Raji (cell line): ENCODE data around the gene KLRC1.
"Not testable (repeated sequence)": the region's sequence is repeated elsewhere in the genome, so short reads cannot be mapped to it uniquely, and the experiment has no call there.

Experiments used
- POLR2A ChIP-seq: IDR thresholded peaks from 2 replicates; pipeline ENCODE4 v1.6.1; 2011; ENCODE audit warnings: low read depth, low read length, control low read depth; ENCODE audit not compliant: insufficient read depth

KLRC1 gene

DNA sequence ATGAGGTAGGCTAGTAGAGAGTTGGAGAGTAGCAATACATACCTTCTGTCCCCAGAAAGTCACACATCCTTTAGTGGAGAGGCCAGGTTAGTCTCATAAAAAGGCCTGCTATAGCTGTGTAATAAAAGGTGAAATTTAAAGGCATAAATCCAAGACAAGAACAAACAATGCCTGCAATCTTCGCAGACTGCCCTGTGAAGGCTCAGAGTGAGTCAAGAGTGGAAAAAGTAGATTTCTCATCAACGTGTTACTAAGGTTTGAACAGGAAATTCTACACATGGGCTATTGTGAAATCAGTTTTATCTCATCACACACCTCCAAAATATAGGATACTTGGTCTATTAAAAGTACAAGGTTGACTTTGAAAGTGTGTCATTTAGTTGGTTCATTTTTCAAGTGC, at the start of gene KLRC1:
KLRC1 (minus strand) TSS at position 222 of the 400 bp plus-strand sequence. CDS start 2,221 bp downstream, outside the sequence.
- TF ChIP-seq POLR2A, result no peak

DNA sequence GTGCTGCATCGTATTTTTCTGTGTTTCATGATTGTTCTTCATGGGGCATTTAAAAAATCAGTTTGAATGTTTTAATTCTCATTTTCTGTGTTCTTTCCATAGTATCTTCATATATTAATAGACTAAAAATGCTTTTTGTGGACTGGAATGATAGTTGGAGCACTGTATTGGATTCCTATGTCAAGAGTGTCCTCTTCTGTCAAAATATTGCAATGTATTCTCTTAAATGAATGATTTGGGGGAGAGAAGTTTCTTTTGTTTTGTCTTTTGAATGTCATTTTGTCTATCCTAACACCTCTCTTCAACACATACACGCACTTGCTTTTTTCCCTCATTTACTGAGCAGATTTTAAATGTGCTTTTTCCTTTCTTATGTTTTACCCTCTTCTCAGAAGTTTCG, 47.9 kb upstream of the KLRC1 start:
- no peak for TF ChIP-seq POLR2A

DNA sequence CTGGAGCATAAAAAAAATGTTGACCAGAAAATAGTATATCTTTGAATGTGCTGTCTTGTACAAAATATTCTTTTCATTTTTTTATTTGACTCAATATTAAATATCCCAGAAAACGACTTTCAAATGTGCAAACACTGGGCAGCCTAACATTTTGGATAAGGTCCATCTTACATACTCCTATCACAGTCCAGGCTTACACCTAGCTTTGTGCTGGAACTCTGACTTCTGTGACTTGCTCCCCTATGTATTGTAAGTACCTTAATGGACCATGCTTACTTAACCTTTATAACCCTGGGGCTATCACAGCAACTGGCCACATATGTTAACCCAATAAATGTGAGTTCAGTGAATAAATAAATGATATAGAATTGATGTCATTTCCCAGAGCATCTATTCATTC, 44.9 kb upstream of the KLRC1 start:
- TF ChIP-seq POLR2A, result no peak

DNA sequence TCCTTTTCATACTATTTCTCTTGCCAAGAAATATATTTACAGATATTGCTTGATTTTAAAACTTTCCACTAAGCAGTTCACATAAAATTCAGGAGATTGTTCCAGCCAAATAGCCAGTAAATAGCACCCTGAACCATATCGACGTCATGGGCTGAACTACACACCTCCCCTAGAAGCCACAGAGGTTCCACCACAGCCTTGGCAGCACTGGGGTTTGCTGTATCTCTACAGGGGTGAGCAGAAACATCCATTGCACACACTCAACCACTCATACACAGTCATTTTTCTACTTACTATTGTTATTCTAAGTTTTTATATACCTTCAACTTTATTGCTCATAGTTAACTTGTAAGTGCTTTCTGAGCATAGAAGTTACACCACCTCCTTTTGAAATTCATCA, 44.4 kb upstream of the KLRC1 start:
- no peak for TF ChIP-seq POLR2A

DNA sequence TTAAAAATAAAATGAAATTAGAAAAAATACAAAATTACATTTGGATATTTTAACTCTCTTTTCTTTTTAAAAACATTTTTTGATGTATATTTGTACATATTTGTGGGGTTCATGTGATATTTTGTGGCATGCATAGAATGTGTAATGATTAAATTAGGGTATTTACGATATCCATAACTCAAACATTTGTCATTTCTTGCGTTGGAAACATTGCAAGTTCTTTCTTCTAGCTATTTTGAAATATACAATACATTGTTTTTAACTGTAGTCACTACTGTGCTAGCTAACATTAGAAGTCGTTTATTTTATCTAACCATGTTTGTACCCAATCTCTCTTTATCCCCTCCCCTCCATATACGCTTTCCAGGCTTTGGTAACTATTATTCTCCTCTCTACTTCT, 38.6 kb upstream of the KLRC1 start:
- no peak for TF ChIP-seq POLR2A

DNA sequence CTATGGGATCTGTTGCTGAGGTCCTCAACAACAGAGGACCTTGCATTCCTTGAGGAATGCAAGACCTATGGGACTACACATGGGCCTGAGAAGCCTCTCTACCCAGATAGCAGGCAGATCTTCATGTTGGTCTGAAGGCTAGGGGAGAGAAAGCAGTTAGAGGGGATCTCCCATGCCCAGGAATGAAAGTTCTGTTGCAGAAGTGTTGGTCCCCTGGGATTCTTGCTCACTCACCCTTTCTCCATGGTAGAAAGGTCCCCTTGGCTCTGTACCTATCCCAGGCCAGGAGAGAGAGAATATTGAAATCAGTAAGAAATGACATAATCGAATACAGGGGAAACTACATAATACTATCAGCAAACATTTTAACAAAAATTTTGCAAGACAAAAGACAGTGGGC, 16.5 kb upstream of the KLRC1 start:
- TF ChIP-seq POLR2A, result no peak

DNA sequence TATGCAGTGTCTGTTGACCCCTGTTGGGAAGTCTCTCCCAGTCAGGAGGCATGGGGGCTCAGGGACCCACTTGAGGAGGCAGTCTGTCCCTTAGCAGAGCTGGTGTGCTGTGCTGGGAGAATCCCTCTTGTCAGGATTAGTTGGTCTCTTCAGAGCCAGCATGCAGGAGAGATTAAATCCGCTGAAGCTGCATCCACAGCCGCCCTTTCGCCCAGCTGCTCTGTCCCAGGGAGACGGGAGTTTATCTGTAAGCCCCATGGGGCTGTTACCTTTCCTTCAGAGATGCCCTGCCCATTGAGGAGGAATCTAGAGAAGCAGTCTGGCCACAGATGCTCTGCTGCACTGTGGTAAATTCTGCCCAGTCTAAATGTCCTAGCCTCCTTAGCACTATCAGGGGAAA, 13.1 kb upstream of the KLRC1 start:
- no peak for TF ChIP-seq POLR2A

DNA sequence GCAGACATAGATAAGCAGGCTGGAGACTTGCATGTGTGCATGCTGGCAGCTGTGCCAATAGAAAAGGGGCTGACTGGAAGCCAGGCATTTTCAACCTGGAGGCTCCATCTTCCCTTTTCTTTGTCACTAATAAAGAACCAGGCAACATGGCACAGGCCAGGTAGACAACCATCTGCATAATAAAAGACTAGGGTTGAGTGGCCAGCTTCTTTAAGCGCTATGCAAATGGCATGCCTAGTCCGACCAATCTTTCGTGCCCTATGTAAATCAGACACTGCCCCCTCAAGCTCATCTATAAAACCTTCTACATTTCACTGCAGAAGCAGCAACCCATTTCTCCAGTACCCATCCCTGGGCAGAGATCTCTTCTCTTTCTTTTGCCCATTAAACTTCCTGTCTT, 4.6 kb upstream of the KLRC1 start:
- TF ChIP-seq POLR2A, result no peak

DNA sequence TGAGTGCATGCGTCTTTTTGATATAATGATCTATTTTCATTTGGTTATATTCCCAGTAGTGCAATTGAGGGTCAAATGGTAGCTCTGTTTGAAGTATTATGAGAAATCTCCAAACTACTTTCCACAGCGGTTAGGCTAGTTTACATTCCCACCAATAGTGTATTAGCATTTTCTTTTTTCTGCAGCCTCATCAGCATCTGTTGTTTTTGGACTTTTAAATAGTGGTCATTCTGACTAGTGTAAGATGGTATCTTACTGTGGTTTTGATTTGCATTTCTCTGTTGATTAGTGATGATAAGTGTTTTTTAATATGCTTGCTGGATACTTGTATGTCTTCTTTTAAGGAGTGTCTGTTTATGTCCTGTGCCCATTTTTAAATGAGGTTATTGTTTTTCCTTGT, 3.7 kb upstream of the KLRC1 start:
- no peak for TF ChIP-seq POLR2A

DNA sequence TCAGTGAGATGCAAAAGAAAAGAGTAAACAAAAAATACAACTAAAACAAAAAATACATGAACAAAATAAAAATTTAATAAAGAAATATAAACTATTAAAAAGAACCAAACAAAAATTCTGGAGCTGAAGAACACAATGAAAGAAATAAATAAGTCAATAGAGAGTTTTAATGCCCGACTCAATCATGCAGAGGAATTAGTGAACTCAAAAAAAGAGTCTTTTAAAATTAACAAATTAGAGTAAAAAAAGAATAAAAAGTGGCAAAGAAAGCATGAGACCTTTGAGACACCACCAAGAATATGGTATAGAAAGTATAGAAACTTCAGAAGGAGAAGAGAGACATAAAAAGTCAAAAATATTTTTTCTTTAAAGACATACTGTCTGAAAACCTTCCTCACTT, 2.6 kb upstream of the KLRC1 start:
- TF ChIP-seq POLR2A, result no peak

DNA sequence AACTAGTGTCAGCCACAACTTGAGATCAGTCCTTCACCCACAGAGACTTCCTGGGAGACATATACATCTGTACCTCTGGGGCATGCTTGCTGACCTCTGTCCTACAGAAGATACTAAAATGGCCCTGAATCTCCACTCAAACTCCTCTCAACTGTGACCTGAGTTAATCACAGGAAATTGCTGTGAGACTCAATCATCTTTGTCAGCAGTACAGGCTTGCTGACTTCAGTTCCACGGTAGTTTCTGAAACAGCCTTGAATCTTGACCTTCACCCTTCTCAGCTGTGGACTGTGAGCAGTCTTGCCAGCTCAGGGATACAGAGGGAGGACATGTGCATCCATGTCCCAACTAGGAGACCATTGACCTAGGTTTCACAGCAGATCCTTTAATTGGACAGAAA, 1.4 kb upstream of the KLRC1 start:
- no peak for TF ChIP-seq POLR2A

DNA sequence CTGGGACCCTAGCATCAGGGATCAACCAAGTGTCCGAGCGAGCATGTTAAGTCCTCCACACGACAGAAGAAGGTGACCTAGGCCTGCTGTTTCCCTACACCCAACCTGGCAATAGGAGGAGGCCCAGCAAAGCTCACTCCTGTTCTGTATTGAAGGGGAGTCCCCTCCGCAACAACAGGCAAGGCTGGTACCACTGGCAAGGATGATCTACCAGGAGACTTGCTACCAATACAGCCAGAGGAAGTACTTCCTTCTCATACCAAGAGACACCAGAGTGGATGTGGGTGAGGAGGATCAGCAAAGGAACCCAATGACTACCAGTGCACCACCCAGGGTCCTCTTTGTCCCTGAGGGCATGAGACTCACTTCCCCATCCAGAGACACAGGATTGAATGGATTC, 4.9 kb downstream of the KLRC1 start:
- TF ChIP-seq POLR2A, result no peak

DNA sequence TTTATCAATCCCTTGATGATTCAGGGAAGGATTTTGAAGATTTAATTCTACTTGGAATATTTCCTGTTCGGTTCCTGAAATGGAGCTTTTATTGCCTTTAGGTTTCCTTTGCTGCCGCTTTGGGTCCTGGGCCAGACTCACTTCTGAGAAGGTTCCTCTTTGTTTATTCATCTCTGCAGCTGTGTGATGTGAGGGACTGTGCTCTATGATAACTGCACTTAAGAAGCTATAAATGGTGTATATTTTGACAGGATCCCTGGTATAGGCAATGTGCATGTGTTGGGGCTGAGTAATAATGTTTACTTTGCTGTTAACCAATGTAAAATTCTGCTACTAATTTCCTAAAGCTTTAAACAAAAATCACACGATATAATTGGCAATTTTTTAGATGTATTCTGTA, 17.4 kb downstream of the KLRC1 start, which contains the start of gene KLRC2:
KLRC2 (minus strand) TSS at position 195 of the 400 bp plus-strand sequence; CDS start at position 171, 24 bp downstream.
- TF ChIP-seq POLR2A, result not testable (repeated sequence)

DNA sequence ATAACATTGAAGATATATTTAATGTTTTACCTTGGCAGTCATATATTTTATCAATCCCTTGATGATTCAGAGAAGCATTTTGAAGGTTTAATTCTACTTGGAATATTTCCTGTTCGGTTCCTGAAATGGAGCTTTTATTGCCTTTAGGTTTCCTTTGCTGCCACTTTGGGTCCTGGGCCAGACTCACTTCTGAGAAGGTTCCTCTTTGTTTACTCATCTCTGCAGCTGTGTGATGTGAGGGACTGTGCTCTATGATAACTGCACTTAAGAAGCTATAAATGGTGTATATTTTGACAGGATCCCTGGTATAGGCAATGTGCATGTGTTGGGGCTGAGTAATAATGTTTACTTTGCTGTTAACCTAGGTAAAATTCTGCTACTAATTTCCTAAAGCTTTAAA, 32.8 kb downstream of the KLRC1 start, which contains the start of gene KLRC3:
KLRC3 (minus strand) TSS at position 262 of the 400 bp plus-strand sequence; CDS start at position 217, 45 bp downstream.
- TF ChIP-seq POLR2A, result not testable (repeated sequence)

DNA sequence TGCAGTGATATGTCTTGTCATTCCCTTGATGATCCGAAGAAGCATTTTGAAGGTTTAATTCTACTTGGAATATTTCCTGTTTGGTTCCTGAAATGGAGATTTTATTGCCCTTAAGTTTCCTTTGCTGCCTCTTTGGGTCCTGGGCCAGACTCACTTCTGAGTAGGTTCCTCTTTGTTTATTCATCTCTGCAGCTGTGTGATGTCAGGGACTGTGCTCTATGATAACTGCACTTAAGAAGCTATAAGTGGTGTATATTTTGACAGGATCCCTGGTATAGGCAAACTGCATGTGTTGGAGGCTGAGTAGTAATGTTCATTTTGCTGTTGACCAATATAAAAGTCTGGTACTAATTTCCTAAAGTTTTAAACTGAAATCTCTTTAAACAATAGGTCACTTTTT, 43.8 kb downstream of the KLRC1 start, which contains the start of gene KLRC4:
KLRC4 (minus strand) TSS at position 366 of the 400 bp plus-strand sequence; CDS start at position 184, 182 bp downstream.
- TF ChIP-seq POLR2A, result no peak

DNA sequence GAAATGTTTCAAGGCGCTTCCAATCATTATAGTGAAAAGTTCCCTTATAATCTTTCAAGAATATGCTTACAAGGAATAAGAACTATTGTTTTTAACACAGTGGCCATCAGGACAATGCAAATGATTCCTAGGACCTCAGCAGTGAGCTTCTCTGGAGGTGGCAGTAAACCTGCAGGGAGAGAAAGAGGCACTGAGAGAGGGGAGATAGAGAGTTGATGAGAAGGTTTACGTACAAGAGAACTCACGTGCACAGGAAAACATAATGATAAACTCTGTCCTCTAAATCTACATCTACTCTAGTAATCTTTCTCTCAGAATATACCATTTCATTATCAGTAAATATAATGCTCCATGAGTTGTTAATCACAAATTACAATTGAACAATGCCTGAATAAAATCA, 44.3 kb downstream of the KLRC1 start:
- no peak for TF ChIP-seq POLR2A

DNA sequence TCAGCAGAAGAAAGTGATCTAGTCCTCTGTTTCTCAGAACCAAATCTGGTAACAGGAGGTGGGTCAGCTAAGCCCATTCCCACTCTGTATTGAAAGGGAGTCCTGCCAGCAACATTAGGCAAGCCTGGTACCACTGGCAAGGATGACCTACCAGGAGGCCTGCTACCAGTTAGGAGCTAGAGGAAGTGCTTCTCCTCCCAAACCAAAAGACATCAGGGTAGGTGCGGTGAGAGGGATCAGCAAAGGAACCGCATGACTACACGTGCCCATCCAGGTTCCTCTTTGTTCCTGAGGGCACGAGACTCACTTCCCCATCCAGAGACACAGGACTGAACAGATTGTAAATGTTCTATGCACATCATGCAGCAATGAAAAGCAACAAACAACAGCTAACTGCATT, 46.5 kb downstream of the KLRC1 start:
- no peak for TF ChIP-seq POLR2A
